Measurements from ENCODE around the gene SERPINA12. TPM values are rescaled to one million over a fixed set of nuclear protein-coding genes. Genes with fewer than 3 reads are reported as not detected.

SERPINA12 gene
- total RNA-seq, 1 donor from 2014 or later: not detected

- H3K36me3 ChIP-seq (ENCODE audit: control insufficient read depth, insufficient read depth, low read length): no peaks in the 10 kb centered on the region
- no peak for DNase-seq (ENCODE audit: low read depth)
- H3K27me3 ChIP-seq (ENCODE audit: control insufficient read depth, insufficient read depth, low read length): no peaks in the 10 kb centered on the region
- no peak overlapping the region for H3K4me3 ChIP-seq (ENCODE audit: low read depth, low read length)
- no peak for TF ChIP-seq CTCF (IDR thresholded peaks at IDR 0.05; ENCODE audit: insufficient read depth, low read length, poor library complexity, severe bottlenecking)
Observed at GRCh38 chr14:94473666-94474410, 35.4 kb downstream of the SERPINA12 start.

DNA sequence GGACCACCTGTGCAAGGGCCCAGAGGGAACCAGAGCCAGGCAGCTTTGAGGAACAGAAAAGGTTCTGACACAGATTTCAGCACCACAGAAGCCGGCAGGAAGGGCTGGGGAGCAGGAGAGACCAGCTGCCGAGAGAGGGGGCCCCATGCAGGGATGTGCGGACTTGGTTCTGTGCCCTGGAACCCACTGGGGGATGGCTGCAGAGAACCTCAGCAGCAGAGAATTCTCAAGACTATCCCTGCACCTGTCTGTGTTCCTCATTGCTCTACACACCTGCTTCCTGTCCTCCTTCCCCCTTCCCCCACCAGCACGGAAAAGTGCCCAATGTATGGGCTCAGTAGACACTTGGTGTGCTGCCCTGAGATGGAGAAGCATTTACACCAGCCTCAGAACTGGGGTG is 36.4 kb downstream of the SERPINA12 start:
- no peak for DNase-seq (ENCODE audit: low read depth)
- Histone ChIP-seq H3K4me3 (ENCODE audit: low read depth, low read length) (no peak overlapping the region), H3K27me3 (ENCODE audit: control insufficient read depth, insufficient read depth, low read length) (no peaks in the 10 kb centered on the region), H3K36me3 (ENCODE audit: control insufficient read depth, insufficient read depth, low read length) (no peaks in the 10 kb centered on the region)
- no peak for TF ChIP-seq CTCF (IDR thresholded peaks at IDR 0.05; ENCODE audit: insufficient read depth, low read length, poor library complexity, severe bottlenecking)

DNA sequence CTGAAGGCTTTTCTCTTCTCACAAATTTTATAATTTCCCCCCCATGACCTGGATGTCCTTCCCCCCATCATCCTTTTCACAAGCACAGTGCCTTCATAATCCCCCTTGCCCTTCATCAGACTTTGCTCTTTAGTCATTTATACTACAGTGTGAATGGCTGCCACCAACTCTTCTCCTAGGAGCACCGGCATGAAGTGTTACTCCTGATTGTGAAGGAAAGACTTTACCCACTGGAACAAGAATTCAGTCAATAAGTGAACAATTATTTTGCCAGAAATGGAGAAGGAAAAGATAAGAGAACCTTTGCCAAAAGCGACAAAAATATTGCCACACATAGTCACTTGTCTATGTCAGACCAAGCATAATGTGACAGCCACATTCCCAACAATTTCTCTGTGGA is 38.2 kb downstream of the SERPINA12 start:
- Histone ChIP-seq H3K27me3 (ENCODE audit: control insufficient read depth, insufficient read depth, low read length) (no peaks in the 10 kb centered on the region), H3K36me3 (ENCODE audit: control insufficient read depth, insufficient read depth, low read length) (no peaks in the 10 kb centered on the region), H3K4me3 (ENCODE audit: low read depth, low read length) (no peak overlapping the region)
- no peak for TF ChIP-seq CTCF (IDR thresholded peaks at IDR 0.05; ENCODE audit: insufficient read depth, low read length, poor library complexity, severe bottlenecking)
- DNase-seq (ENCODE audit: low read depth): no peak

DNA sequence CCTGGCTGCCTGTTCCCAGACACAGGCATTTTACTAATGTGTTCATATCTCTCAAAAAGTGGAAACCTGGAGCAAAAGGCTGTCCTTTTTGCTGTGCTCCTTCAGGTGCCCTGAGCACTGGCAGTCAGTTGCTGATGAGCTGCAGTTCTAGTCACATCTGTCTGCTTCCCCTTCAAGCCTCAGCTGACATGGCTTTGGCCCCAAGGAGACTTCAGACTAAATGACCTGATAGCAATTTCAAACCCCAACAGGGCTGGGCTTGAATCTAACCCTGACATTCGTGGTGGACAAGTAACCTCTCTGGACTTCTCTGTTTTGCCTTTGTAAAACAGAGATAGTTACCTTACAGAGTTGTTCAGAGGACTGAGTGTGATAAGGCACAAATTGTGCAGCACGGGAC is 39.0 kb downstream of the SERPINA12 start:
- Histone ChIP-seq H3K36me3 (ENCODE audit: control insufficient read depth, insufficient read depth, low read length) (no peaks in the 10 kb centered on the region), H3K4me3 (ENCODE audit: low read depth, low read length) (no peak overlapping the region)
- no peak for TF ChIP-seq CTCF (IDR thresholded peaks at IDR 0.05; ENCODE audit: insufficient read depth, low read length, poor library complexity, severe bottlenecking)

GRCh38 chr14:94469261-94469660 is 40.0 kb downstream of the SERPINA12 start:
- no peak for TF ChIP-seq CTCF (IDR thresholded peaks at IDR 0.05; ENCODE audit: insufficient read depth, low read length, poor library complexity, severe bottlenecking)
- Histone ChIP-seq H3K4me3 (ENCODE audit: low read depth, low read length) (no peak overlapping the region), H3K27me3 (ENCODE audit: control insufficient read depth, insufficient read depth, low read length) (no peaks in the 10 kb centered on the region), H3K36me3 (ENCODE audit: control insufficient read depth, insufficient read depth, low read length) (no peaks in the 10 kb centered on the region)
- no peak for DNase-seq (ENCODE audit: low read depth)

More for the DNA sequence above, 39.0 kb downstream of the SERPINA12 start:
- no peak for DNase-seq (ENCODE audit: low read depth)
- H3K27me3 ChIP-seq (ENCODE audit: control insufficient read depth, insufficient read depth, low read length): no peaks in the 10 kb centered on the region

Data from kidney epithelial cell (primary cell).